ENCODE data around the gene ZBTB9.

The ZBTB9 gene

DNA sequence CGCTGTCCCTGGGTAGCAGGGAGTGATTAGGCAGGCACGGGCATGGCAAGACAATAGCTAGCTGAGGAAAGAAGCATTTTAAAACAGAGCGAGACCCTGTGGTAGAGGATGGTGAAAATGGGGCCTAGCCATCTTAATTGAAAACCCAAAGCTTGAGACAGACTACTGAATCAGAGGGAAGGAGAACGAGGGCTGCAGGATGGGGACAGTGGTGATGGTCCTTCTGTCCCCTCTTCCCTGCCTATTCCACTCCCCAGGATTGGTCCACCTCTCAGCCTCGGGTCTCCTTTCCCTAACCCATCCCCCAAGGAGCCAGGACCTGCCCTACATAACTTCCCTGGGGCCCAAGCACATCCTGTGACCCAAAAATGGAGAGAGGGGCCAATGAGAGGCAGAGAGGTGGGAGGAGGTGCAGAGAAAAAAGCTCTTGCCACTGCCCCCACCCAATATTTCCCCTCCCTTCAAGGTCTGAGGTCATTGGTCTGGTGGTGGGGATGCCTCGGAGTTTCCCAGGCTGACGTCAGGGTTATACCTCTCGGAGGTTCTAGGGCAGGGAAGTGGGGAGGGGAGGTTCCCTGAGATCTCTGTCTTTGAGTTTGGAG lies 35.6 kb upstream of the ZBTB9 start:
- H3K36me3 Mint-ChIP-seq (ENCODE audit: low read depth) = peaks cover 33% of the 10 kb centered on the region
- H3K4me1 Mint-ChIP-seq = peaks cover 65% of the 10 kb centered on the region
- TF ChIP-seq CTCF (IDR thresholded peaks at IDR 0.05; ENCODE audit: unreplicated experiment in 3 of 3) = no peak
- H3K27me3 Mint-ChIP-seq (ENCODE audit: low read depth) = no peaks in the 10 kb centered on the region
- H3K9me3 Mint-ChIP-seq = no peaks in the 10 kb centered on the region
- H3K27ac Mint-ChIP-seq = peak overlapping the region; percentile 100
- H3K4me3 Mint-ChIP-seq = peak overlapping the region; percentile 95 to 98 (median 96)

DNA sequence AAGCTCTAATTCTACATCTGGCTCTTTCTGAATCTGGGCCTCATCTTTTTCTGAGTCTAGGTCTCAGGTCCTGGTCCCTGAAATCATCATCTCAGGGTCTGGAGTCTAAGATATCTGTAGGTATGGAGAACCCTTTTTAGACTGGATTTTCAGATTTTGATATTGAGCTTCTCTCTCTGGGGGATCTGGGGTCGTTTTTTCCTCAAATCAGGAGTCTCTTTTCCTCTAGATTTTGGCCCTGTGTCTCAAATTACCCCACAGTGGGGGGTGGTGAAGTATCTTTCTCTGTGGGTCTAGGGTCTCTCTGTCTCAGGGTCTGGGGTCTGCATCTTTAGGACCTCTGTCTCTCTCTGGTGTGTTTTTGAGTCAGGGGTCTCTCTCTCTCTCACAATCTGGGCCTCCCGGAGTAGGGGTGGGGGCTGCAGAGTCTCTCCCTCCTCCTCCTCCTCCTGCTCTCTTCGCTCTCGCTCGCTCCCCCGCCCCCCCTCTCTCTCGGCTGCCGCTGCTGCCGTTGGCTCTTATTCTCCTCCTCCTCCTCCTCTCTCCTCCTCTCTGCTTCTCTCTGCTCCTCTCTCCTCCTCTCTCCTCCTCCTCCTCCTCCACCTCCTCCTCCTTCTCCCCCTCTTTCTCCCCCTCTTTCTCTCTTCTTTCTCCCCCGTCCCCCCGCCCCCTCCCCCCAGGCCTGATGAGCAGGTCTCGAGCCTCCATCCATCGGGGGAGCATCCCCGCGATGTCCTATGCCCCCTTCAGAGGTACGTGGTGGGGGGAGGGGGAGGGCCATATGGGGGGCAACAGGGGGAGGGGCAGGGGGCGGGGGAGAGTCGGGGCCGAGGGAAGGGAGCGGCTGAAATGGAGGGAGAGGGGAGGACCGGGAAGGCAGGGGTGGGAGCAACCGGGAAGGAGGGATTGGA lies 34.5 kb upstream of the ZBTB9 start, which contains the start of gene SYNGAP1:
Gene SYNGAP1 (plus strand): TSS at position 486 of the 911 bp plus-strand sequence. CDS start 200 bp downstream, at position 686.
- Mint-ChIP-seq H3K27me3 (ENCODE audit: low read depth) (no peaks in the 10 kb centered on the region), H3K27ac (peak within 1 kb of the TSS; percentile 100)

GRCh38 chr6:33420491-33421343 lies 33.7 kb upstream of the ZBTB9 start:
- Mint-ChIP-seq H3K36me3 (ENCODE audit: low read depth) (peaks cover 22% of the 10 kb centered on the region), H3K4me1 (peaks cover 79% of the 10 kb centered on the region), H3K9me3 (no peaks in the 10 kb centered on the region), H3K4me3 (peak overlapping the region; percentile 82 to 88 (median 84)), H3K27ac (peak overlapping the region; percentile 100), H3K27me3 (ENCODE audit: low read depth) (no peaks in the 10 kb centered on the region)
- TF ChIP-seq CTCF (IDR thresholded peaks at IDR 0.05; ENCODE audit: unreplicated experiment in 3 of 3) = no peak

More for the DNA sequence above, 34.5 kb upstream of the ZBTB9 start, which contains the start of gene SYNGAP1:
- no peak for TF ChIP-seq CTCF (IDR thresholded peaks at IDR 0.05; ENCODE audit: unreplicated experiment in 3 of 3)
- peak within 1 kb of the TSS; percentile 95 to 98 (median 96) for H3K4me3 Mint-ChIP-seq
- peaks cover 28% of the 10 kb centered on the region for H3K36me3 Mint-ChIP-seq (ENCODE audit: low read depth)
- H3K4me1 Mint-ChIP-seq = peaks cover 75% of the 10 kb centered on the region
- no peaks in the 10 kb centered on the region for H3K9me3 Mint-ChIP-seq

GRCh38 chr6:33421344-33421643 lies 33.1 kb upstream of the ZBTB9 start:
- Mint-ChIP-seq H3K9me3 (no peaks in the 10 kb centered on the region), H3K4me1 (peaks cover 76% of the 10 kb centered on the region), H3K4me3 (peak overlapping the region; percentile 82 to 88 (median 84)), H3K27me3 (ENCODE audit: low read depth) (no peaks in the 10 kb centered on the region), H3K36me3 (ENCODE audit: low read depth) (peaks cover 17% of the 10 kb centered on the region), H3K27ac (peak overlapping the region; percentile 100)
- no peak for TF ChIP-seq CTCF (IDR thresholded peaks at IDR 0.05; ENCODE audit: unreplicated experiment in 3 of 3)

- Mint-ChIP-seq H3K27me3 (ENCODE audit: low read depth) (no peaks in the 10 kb centered on the region), H3K36me3 (ENCODE audit: low read depth) (peaks cover 15% of the 10 kb centered on the region), H3K4me1 (peaks cover 74% of the 10 kb centered on the region), H3K27ac (peak overlapping the region; percentile 93 to 98 (median 94)), H3K9me3 (no peaks in the 10 kb centered on the region), H3K4me3 (peak overlapping the region; percentile 88 to 91 (median 90))
- TF ChIP-seq CTCF (IDR thresholded peaks at IDR 0.05; ENCODE audit: unreplicated experiment in 3 of 3) = no peak
Measured at GRCh38 chr6:33423777-33424176, 30.6 kb upstream of the ZBTB9 start.

All from nephron (organoid).